ENCODE results near the gene TNNI3K. TPM values are rescaled to one million over a fixed set of nuclear protein-coding genes. Genes with fewer than 3 reads are reported as not detected.

Gene TNNI3K
- polyA plus RNA-seq, 1 donor from 2014 or later = 3.5 TPM

DNA sequence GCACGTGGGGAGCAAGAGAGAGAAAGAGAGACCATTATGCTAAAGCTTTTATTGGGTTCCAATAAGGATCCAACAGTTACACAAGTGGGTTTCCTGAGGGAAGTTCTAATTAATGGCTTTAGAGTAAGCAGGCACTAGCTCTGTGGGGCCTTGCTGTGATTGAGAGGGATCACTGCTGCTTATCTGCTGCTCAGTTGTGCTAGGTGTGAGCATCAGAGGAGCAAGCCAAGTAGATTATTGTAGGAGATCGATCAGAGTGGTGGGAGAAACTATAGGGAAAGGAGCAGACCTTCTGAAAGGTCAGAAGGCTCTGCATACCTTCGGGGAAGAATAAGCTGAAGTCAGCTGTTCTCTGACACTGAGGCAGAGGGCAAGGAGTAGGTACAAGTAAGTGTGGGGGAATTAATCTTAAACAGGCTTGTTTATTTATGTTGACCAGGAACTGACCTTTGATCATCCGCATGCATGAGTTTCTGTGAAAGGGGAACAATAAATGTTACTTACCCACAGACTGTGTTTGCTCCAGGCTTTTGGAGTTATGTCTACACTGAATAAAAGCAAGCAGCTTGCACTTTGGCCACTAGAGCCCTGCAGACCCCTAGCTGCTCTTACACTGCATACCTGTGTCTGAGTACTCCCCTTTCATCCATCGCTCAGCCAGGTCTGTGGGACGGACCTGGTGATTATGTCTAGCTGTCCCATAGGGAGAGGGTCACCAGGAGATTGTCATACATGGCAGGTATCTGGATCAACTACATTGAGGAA, 89.7 kb downstream of the TNNI3K start:
- no peak overlapping the region for H3K9ac ChIP-seq (ENCODE audit: low read length)
- no peak overlapping the region for H2AFZ ChIP-seq (ENCODE audit: low read depth, low read length)
- no peaks in the 10 kb centered on the region for H3K36me3 ChIP-seq (ENCODE audit: insufficient read depth, low read length)
- no peaks in the 10 kb centered on the region for H3K9me3 ChIP-seq (ENCODE audit: low read length)
- no peaks in the 10 kb centered on the region for H4K20me1 ChIP-seq (ENCODE audit: insufficient read depth)
- H3K27ac ChIP-seq (ENCODE audit: low read length) = no peak overlapping the region
- H3K27me3 ChIP-seq (ENCODE audit: insufficient read depth, low read depth, low read length) = no peaks in the 10 kb centered on the region
- H3K79me2 ChIP-seq (replicated peaks; ENCODE audit: insufficient read depth, low read length) = no peaks in the 10 kb centered on the region
- H3F3A ChIP-seq (ENCODE audit: insufficient read depth, low read length, poor library complexity, severe bottlenecking) = no peaks in the 10 kb centered on the region
- no peak overlapping the region for H3K4me2 ChIP-seq (ENCODE audit: low read length)
- no peak overlapping the region for H3K4me3 ChIP-seq (ENCODE audit: low read length)
- no peak for TF ChIP-seq MXI1 (conservative IDR thresholded peaks at IDR 0.05; ENCODE audit: poor library complexity, severe bottlenecking)
- TF ChIP-seq, protein P1, sequence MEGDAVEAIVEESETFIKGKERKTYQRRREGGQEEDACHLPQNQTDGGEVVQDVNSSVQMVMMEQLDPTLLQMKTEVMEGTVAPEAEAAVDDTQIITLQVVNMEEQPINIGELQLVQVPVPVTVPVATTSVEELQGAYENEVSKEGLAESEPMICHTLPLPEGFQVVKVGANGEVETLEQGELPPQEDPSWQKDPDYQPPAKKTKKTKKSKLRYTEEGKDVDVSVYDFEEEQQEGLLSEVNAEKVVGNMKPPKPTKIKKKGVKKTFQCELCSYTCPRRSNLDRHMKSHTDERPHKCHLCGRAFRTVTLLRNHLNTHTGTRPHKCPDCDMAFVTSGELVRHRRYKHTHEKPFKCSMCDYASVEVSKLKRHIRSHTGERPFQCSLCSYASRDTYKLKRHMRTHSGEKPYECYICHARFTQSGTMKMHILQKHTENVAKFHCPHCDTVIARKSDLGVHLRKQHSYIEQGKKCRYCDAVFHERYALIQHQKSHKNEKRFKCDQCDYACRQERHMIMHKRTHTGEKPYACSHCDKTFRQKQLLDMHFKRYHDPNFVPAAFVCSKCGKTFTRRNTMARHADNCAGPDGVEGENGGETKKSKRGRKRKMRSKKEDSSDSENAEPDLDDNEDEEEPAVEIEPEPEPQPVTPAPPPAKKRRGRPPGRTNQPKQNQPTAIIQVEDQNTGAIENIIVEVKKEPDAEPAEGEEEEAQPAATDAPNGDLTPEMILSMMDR (IDR thresholded peaks at IDR 0.05; ENCODE audit: poor library complexity, severe bottlenecking) = no peak
- no peak for TF ChIP-seq EP300 (conservative IDR thresholded peaks at IDR 0.05; ENCODE audit: poor library complexity, severe bottlenecking)
- TF ChIP-seq POLR2AphosphoS5 (IDR thresholded peaks at IDR 0.05) = no peak
- no peak for TF ChIP-seq RAD21 (conservative IDR thresholded peaks at IDR 0.05)
- TF ChIP-seq SMC3 (conservative IDR thresholded peaks at IDR 0.05; ENCODE audit: poor library complexity) = no peak
- no peak for TF ChIP-seq TAF1 (IDR thresholded peaks at IDR 0.05; ENCODE audit: low read depth)
- no peak for TF ChIP-seq EZH2 (IDR thresholded peaks at IDR 0.05; ENCODE audit: borderline replicate concordance, insufficient read depth, low read length, poor library complexity, severe bottlenecking)
- TF ChIP-seq, protein P2, sequence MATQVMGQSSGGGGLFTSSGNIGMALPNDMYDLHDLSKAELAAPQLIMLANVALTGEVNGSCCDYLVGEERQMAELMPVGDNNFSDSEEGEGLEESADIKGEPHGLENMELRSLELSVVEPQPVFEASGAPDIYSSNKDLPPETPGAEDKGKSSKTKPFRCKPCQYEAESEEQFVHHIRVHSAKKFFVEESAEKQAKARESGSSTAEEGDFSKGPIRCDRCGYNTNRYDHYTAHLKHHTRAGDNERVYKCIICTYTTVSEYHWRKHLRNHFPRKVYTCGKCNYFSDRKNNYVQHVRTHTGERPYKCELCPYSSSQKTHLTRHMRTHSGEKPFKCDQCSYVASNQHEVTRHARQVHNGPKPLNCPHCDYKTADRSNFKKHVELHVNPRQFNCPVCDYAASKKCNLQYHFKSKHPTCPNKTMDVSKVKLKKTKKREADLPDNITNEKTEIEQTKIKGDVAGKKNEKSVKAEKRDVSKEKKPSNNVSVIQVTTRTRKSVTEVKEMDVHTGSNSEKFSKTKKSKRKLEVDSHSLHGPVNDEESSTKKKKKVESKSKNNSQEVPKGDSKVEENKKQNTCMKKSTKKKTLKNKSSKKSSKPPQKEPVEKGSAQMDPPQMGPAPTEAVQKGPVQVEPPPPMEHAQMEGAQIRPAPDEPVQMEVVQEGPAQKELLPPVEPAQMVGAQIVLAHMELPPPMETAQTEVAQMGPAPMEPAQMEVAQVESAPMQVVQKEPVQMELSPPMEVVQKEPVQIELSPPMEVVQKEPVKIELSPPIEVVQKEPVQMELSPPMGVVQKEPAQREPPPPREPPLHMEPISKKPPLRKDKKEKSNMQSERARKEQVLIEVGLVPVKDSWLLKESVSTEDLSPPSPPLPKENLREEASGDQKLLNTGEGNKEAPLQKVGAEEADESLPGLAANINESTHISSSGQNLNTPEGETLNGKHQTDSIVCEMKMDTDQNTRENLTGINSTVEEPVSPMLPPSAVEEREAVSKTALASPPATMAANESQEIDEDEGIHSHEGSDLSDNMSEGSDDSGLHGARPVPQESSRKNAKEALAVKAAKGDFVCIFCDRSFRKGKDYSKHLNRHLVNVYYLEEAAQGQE (IDR thresholded peaks at IDR 0.05; ENCODE audit: borderline replicate concordance) = no peak
- H3K9me2 ChIP-seq (ENCODE audit: insufficient read depth, low read length) = no peaks in the 10 kb centered on the region

DNA sequence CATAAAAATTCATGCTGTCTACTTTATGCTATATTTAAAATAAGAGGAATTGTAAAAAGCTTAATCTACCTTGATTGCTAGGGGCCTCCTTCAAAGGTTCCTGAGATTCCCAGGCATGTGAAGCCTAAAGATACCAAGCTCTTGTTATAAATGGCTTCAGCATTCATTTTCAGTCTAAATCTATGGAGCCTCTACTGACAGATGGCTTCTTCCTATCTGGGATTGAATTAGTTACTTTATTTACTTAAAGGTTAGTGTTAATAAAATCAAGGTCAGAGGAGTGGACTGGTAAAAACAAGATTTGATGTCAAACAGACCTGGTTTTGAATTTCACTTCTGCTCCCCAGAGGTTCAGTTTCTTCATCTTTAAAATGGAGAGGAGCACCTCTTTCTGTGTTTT, 93.7 kb downstream of the TNNI3K start:
- Histone ChIP-seq H3K79me2 (replicated peaks; ENCODE audit: insufficient read depth, low read length) (no peaks in the 10 kb centered on the region), H4K20me1 (ENCODE audit: insufficient read depth) (no peaks in the 10 kb centered on the region), H3K9ac (ENCODE audit: low read length) (no peak overlapping the region), H3K4me2 (ENCODE audit: low read length) (no peak overlapping the region), H2AFZ (ENCODE audit: low read depth, low read length) (no peak overlapping the region), H3K9me2 (ENCODE audit: insufficient read depth, low read length) (no peaks in the 10 kb centered on the region), H3K4me3 (ENCODE audit: low read length) (no peak overlapping the region), H3K27ac (ENCODE audit: low read length) (no peak overlapping the region), H3K9me3 (ENCODE audit: low read length) (no peaks in the 10 kb centered on the region), H3K27me3 (ENCODE audit: insufficient read depth, low read depth, low read length) (no peaks in the 10 kb centered on the region), H3F3A (ENCODE audit: insufficient read depth, low read length, poor library complexity, severe bottlenecking) (no peaks in the 10 kb centered on the region), H3K36me3 (ENCODE audit: insufficient read depth, low read length) (no peaks in the 10 kb centered on the region)
- TF ChIP-seq SMC3 (conservative IDR thresholded peaks at IDR 0.05; ENCODE audit: poor library complexity) (no peak), POLR2AphosphoS5 (IDR thresholded peaks at IDR 0.05) (no peak), RAD21 (conservative IDR thresholded peaks at IDR 0.05) (no peak), TAF1 (IDR thresholded peaks at IDR 0.05; ENCODE audit: low read depth) (no peak), EZH2 (IDR thresholded peaks at IDR 0.05; ENCODE audit: borderline replicate concordance, insufficient read depth, low read length, poor library complexity, severe bottlenecking) (no peak), MXI1 (conservative IDR thresholded peaks at IDR 0.05; ENCODE audit: poor library complexity, severe bottlenecking) (no peak), EP300 (conservative IDR thresholded peaks at IDR 0.05; ENCODE audit: poor library complexity, severe bottlenecking) (no peak)
- TF ChIP-seq, protein P1 (IDR thresholded peaks at IDR 0.05; ENCODE audit: poor library complexity, severe bottlenecking) = no peak
- TF ChIP-seq, protein P2 (IDR thresholded peaks at IDR 0.05; ENCODE audit: borderline replicate concordance) = no peak

Measured in neural cell (in vitro differentiated cells).